Panc1 (cell line): ENCODE data around the gene ADGRG2.

Source experiments
- POLR2AphosphoS5 ChIP-seq: IDR thresholded peaks from 2 replicates; pipeline ENCODE4 v1.6.1; 2012; ENCODE audit warnings: mild to moderate bottlenecking, low read depth, low read length, moderate library complexity
- TCF7L2 ChIP-seq: IDR thresholded peaks from 2 replicates; pipeline ENCODE4 v1.6.1; 2011; ENCODE audit warnings: mild to moderate bottlenecking, low read depth, low read length, inconsistent platforms
- TF ChIP-seq, protein P1 (sequence below): fragments of 450-650 bp; IDR thresholded peaks from 2 replicates; pipeline ENCODE4 v1.5.1; 2017; ENCODE audit warnings: mild to moderate bottlenecking

GRCh38 chrX:18971506-18971905, 150.8 kb downstream of the ADGRG2 start:
- TF ChIP-seq, protein P1, sequence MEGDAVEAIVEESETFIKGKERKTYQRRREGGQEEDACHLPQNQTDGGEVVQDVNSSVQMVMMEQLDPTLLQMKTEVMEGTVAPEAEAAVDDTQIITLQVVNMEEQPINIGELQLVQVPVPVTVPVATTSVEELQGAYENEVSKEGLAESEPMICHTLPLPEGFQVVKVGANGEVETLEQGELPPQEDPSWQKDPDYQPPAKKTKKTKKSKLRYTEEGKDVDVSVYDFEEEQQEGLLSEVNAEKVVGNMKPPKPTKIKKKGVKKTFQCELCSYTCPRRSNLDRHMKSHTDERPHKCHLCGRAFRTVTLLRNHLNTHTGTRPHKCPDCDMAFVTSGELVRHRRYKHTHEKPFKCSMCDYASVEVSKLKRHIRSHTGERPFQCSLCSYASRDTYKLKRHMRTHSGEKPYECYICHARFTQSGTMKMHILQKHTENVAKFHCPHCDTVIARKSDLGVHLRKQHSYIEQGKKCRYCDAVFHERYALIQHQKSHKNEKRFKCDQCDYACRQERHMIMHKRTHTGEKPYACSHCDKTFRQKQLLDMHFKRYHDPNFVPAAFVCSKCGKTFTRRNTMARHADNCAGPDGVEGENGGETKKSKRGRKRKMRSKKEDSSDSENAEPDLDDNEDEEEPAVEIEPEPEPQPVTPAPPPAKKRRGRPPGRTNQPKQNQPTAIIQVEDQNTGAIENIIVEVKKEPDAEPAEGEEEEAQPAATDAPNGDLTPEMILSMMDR: no peak
- TF ChIP-seq POLR2AphosphoS5 (no peak), TCF7L2 (no peak)
